Astrocyte (in vitro differentiated cells and primary cell): Measurements from ENCODE around the gene PCID2. TPM values are rescaled to one million over a fixed set of nuclear protein-coding genes. Genes with fewer than 3 reads are reported as not detected.

Experiments used
- DNase-seq: peaks from one replicate; pipeline ENCODE4 v3.0.0-alpha.2; 2010; ENCODE audit warnings: low read depth
- FAIRE-seq: peaks from 2 replicates; lab custom pipeline; 2011; peaks lifted over from hg19 to GRCh38; lab: Jason Lieb, UNC
- H2AFZ ChIP-seq: 2 replicates; pipeline ENCODE4 v1.6.0; 2012; ENCODE audit warnings: low read depth, low read length, inconsistent platforms
- H3K27ac ChIP-seq: 2 replicates; pipeline ENCODE4 v1.5.1; 2011; ENCODE audit warnings: low read depth, low read length, inconsistent platforms
- H3K27me3 ChIP-seq: 2 replicates; pipeline ENCODE4 v1.6.0; 2011; ENCODE audit warnings: low read length, inconsistent platforms; ENCODE audit not compliant: insufficient read depth
- H3K36me3 ChIP-seq: 2 replicates; pipeline ENCODE4 v1.5.1; 2011; ENCODE audit warnings: low read length, inconsistent platforms; ENCODE audit not compliant: insufficient read depth
- H3K4me1 ChIP-seq: 2 replicates; pipeline ENCODE4 v1.5.1; 2011; ENCODE audit warnings: low read length, inconsistent platforms; ENCODE audit not compliant: insufficient read depth
- H3K4me2 ChIP-seq: 2 replicates; pipeline ENCODE4 v1.6.0; 2012; ENCODE audit warnings: low read length, inconsistent platforms
- H3K4me3 ChIP-seq: 2 replicates; pipeline ENCODE4 v1.5.1; 2011; ENCODE audit warnings: low read depth, mild to moderate bottlenecking, low read length, inconsistent platforms; ENCODE audit not compliant: insufficient read depth
- H3K79me2 ChIP-seq: 2 replicates; pipeline ENCODE4 v1.6.0; 2012; ENCODE audit warnings: mild to moderate bottlenecking, low read length, inconsistent platforms; ENCODE audit not compliant: insufficient read depth
- H3K9ac ChIP-seq: 2 replicates; pipeline ENCODE4 v1.6.0; 2012; ENCODE audit warnings: mild to moderate bottlenecking, low read length, inconsistent platforms
- H3K9me3 ChIP-seq: 2 replicates; pipeline ENCODE4 v1.5.1; 2012; ENCODE audit warnings: low read depth, mild to moderate bottlenecking, low read length, inconsistent platforms; ENCODE audit not compliant: insufficient read depth
- H4K20me1 ChIP-seq: 2 replicates; pipeline ENCODE4 v1.6.0; 2012; ENCODE audit warnings: low read length, inconsistent platforms; ENCODE audit not compliant: insufficient read depth
- H3K27ac Mint-ChIP-seq: one replicate; pipeline ENCODE4 v1.8.0; 2021; ENCODE audit warnings: mild to moderate bottlenecking, mixed read lengths; ENCODE audit not compliant: unreplicated experiment
- H3K27me3 Mint-ChIP-seq: one replicate; pipeline ENCODE4 v1.8.0; 2021; ENCODE audit warnings: low read depth, mixed read lengths; ENCODE audit not compliant: unreplicated experiment
- H3K36me3 Mint-ChIP-seq: one replicate; pipeline ENCODE4 v1.8.0; 2021; ENCODE audit warnings: low read depth, mixed read lengths; ENCODE audit not compliant: unreplicated experiment
- H3K4me1 Mint-ChIP-seq: one replicate; pipeline ENCODE4 v1.8.0; 2021; ENCODE audit warnings: low read depth, mixed read lengths; ENCODE audit not compliant: unreplicated experiment
- H3K4me3 Mint-ChIP-seq: one replicate; pipeline ENCODE4 v1.8.0; 2021; ENCODE audit warnings: mild to moderate bottlenecking, moderate library complexity, mixed read lengths; ENCODE audit not compliant: unreplicated experiment
- H3K9me3 Mint-ChIP-seq: one replicate; pipeline ENCODE4 v1.8.0; 2021; ENCODE audit warnings: mild to moderate bottlenecking, mixed read lengths; ENCODE audit not compliant: unreplicated experiment
- EZH2 ChIP-seq: IDR thresholded peaks from 2 replicates; pipeline ENCODE4 v1.6.1; 2012; ENCODE audit warnings: mild to moderate bottlenecking, low read length, inconsistent platforms; ENCODE audit not compliant: insufficient read depth
- total RNA-seq: library from RNA; stranded (reverse); gene quantifications from 2 replicates; pipeline ENCODE4 v1.2.1, GENCODE V29; 2021
- TF ChIP-seq, protein P1 (sequence below): IDR thresholded peaks from 2 replicates; pipeline ENCODE4 v1.5.1; 2011; ENCODE audit warnings: low read depth, mild to moderate bottlenecking, inconsistent platforms, low read length, moderate library complexity; ENCODE audit not compliant: insufficient read depth

Gene PCID2
- total RNA-seq, 1 donor from 2014 or later = 31.5 TPM

DNA sequence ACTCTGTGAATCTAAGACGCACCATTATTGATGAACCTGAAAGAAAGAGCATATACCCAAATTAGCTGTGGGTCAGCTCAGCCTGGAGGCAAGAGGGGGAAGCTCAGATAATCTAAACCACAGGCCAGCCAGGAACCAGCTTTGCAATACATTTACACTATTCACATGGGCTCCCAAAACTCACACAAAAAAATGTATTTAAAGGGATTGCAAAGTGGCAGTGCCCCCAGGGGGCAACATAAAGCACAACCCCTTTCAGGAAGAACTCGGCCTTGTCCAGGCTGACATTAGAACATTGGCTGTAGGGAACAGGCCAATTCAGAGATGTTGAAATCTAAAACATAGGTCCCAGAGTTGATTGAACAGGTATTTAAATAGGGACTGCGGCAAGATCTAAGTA lies 53.3 kb downstream of the PCID2 start:
- peak overlapping the region; percentile 53 for H3K27ac Mint-ChIP-seq
- FAIRE-seq = no peak
- peaks cover 4% of the 10 kb centered on the region for H3K36me3 Mint-ChIP-seq
- Histone ChIP-seq H2AFZ (no peak overlapping the region), H3K9me3 (no peaks in the 10 kb centered on the region), H3K4me3 (no peak overlapping the region), H3K4me1 (peaks cover 10% of the 10 kb centered on the region), H3K4me2 (no peak overlapping the region), H3K79me2 (no peaks in the 10 kb centered on the region), H3K36me3 (no peaks in the 10 kb centered on the region), H3K27me3 (no peaks in the 10 kb centered on the region), H3K9ac (no peak overlapping the region), H4K20me1 (no peaks in the 10 kb centered on the region), H3K27ac (no peak overlapping the region)
- peaks cover 11% of the 10 kb centered on the region for H3K4me1 Mint-ChIP-seq
- peaks cover 8% of the 10 kb centered on the region for H3K9me3 Mint-ChIP-seq
- peaks cover 22% of the 10 kb centered on the region for H3K27me3 Mint-ChIP-seq
- DNase-seq = no peak
- TF ChIP-seq, protein P1, sequence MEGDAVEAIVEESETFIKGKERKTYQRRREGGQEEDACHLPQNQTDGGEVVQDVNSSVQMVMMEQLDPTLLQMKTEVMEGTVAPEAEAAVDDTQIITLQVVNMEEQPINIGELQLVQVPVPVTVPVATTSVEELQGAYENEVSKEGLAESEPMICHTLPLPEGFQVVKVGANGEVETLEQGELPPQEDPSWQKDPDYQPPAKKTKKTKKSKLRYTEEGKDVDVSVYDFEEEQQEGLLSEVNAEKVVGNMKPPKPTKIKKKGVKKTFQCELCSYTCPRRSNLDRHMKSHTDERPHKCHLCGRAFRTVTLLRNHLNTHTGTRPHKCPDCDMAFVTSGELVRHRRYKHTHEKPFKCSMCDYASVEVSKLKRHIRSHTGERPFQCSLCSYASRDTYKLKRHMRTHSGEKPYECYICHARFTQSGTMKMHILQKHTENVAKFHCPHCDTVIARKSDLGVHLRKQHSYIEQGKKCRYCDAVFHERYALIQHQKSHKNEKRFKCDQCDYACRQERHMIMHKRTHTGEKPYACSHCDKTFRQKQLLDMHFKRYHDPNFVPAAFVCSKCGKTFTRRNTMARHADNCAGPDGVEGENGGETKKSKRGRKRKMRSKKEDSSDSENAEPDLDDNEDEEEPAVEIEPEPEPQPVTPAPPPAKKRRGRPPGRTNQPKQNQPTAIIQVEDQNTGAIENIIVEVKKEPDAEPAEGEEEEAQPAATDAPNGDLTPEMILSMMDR = no peak
- TF ChIP-seq EZH2 = no peak
- H3K4me3 Mint-ChIP-seq = no peak overlapping the region

DNA sequence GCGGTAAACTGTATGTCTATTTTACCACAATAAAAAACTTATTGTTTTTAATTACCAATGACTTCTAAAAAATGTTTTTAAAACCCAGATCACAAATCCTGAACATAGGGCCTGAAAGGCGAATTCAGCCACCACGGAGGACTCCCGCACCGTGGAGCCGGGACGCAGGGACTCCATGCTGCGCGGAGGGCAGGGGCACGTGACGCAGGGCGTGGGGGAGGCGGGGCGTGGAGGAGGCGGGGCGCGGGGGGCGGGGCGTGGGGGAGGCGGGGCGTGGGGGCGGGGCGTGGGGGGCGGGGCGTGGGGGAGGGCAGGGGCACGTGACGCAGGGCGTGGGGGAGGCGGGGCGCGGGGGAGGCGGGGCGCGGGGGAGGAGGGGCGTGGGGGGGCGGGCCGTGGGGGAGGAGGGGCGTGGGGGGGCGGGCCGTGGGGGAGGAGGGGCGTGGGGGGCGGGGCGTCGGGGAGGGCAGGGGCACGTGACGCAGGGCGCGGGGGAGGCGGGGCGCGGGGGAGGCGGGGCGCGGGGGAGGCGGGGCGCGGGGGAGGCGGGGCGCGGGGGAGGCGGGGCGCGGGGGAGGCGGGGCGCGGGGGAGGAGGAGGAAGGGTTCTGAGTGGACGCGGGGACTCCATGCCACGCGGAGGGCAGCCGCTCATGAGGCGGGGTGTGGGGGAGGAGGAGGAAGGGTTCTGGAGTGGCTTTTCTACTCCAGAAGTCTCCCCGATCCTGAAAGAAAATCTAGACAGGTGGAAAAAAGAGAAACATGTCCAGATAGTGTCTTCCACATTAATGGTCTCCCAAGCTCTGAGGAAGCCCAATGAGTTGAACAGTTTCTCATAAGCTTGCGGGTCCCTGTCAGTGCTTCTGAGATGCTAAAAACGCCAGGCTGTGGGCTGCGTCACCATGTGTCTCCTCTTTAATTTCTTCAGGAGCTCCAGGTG lies 54.4 kb downstream of the PCID2 start:
- Histone ChIP-seq H3K79me2 (no peaks in the 10 kb centered on the region), H3K36me3 (no peaks in the 10 kb centered on the region), H3K9ac (peak overlapping the region; percentile 77), H3K27me3 (no peaks in the 10 kb centered on the region), H3K9me3 (no peaks in the 10 kb centered on the region), H3K4me3 (peak overlapping the region; percentile 39), H3K4me2 (peak overlapping the region; percentile 89), H3K4me1 (peaks cover 10% of the 10 kb centered on the region), H4K20me1 (no peaks in the 10 kb centered on the region), H3K27ac (peak overlapping the region; percentile 63), H2AFZ (peak overlapping the region; percentile 90)
- Mint-ChIP-seq H3K36me3 (peaks cover 4% of the 10 kb centered on the region), H3K9me3 (peaks cover 8% of the 10 kb centered on the region), H3K27ac (peak overlapping the region; percentile 50), H3K4me3 (peak overlapping the region; percentile 71), H3K27me3 (peaks cover 19% of the 10 kb centered on the region), H3K4me1 (peaks cover 11% of the 10 kb centered on the region)
- peak; percentile 39 for DNase-seq
- FAIRE-seq = no peak
- TF ChIP-seq, protein P1 = no peak
- no peak for TF ChIP-seq EZH2
